Lung (tissue), 16 donors: ENCODE measurements around the gene PMEPA1. TPM values are rescaled to one million over a fixed set of nuclear protein-coding genes. Genes with fewer than 3 reads are reported as not detected.
A peak's percentile ranks its signal among the peaks of the same experiment; 100 is the strongest.

Experiments
- ATAC-seq: fragments of 200-7000 bp; cut with Tn5 transposase; one replicate; pipeline ENCODE4 v1.9.1; 2020; ENCODE audit warnings: moderate number of reproducible peaks; ENCODE audit not compliant: insufficient read depth, low FRiP score
- DNase-seq, 3 donors: peaks; one replicate each; pipeline ENCODE4 v3.0.0-alpha.2; 2013 to 2017
- H3K27ac ChIP-seq, 2 donors: one replicate each; pipeline ENCODE4 v1.5.1; 2013; ENCODE audit warnings: mild to moderate bottlenecking in 2 of 2, moderate library complexity in 2 of 2, control low read depth in 1 of 2, inconsistent platforms in 1 of 2, low read depth in 1 of 2, low read length in 1 of 2
- H3K27me3 ChIP-seq, 3 donors: one replicate each; pipeline ENCODE4 v1.5.1; 2013; ENCODE audit warnings: low read length in 2 of 3; ENCODE audit not compliant: control insufficient read depth in 3 of 3, insufficient read depth in 3 of 3
- H3K36me3 ChIP-seq, 4 donors: one replicate each; pipeline ENCODE4 v1.5.1; 2013; ENCODE audit warnings: low read length in 4 of 4, mild to moderate bottlenecking in 1 of 4, moderate library complexity in 1 of 4; ENCODE audit not compliant: control insufficient read depth in 4 of 4, insufficient read depth in 4 of 4
- H3K4me1 ChIP-seq, 5 donors: one replicate each; pipeline ENCODE4 v1.5.1; 2013; ENCODE audit warnings: low read length in 5 of 5, mild to moderate bottlenecking in 2 of 5, moderate library complexity in 1 of 5; ENCODE audit not compliant: control insufficient read depth in 5 of 5, insufficient read depth in 5 of 5
- H3K4me3 ChIP-seq: one replicate; pipeline ENCODE4 v1.5.1; 2013; ENCODE audit warnings: mild to moderate bottlenecking, control low read depth, moderate library complexity
- H3K9ac ChIP-seq, 2 donors: one replicate each; pipeline ENCODE4 v1.5.1; 2013; ENCODE audit warnings: low read length in 2 of 2, control low read depth in 1 of 2; ENCODE audit not compliant: insufficient read depth in 1 of 2
- H3K9me3 ChIP-seq, 4 donors: one replicate each; pipeline ENCODE4 v1.5.1; 2013; ENCODE audit warnings: low read length in 3 of 4, mild to moderate bottlenecking in 1 of 4, moderate library complexity in 1 of 4; ENCODE audit not compliant: control insufficient read depth in 4 of 4, insufficient read depth in 3 of 4
- CTCF ChIP-seq: IDR thresholded peaks from 2 replicates; pipeline ENCODE4 v1.5.1; 2012; ENCODE audit warnings: mild to moderate bottlenecking; ENCODE audit errors: control extremely low read depth, extremely low read depth
- whole genome bisulfite sequencing, 2 donors: extraction: QIAGEN DNeasy Blood & Tissue Kit; methylation state at CpG; one replicate each; pipeline ENCODE4 v1.1.7; 2013; 5-methylcytosine and 5-hydroxymethylcytosine counted together
- long read RNA-seq, 5 donors: transcript quantifications; one replicate each; lab custom pipeline, GENCODE V29; 2026
- polyA plus RNA-seq, 2 donors: library from polyadenylated mRNA; stranded (reverse); fragments of 200-250 nt; gene quantifications; one replicate each; pipeline ENCODE4 v1.2.1, GENCODE V29; 2013
- total RNA-seq, 2 donors: library from RNA; depleted of rRNA in 1 of 2; stranded (reverse); fragments of >200 nt in 1 of 2; gene quantifications; one replicate each; pipeline ENCODE4 v1.2.1, GENCODE V29; 2014 to 2021
- donor health status: control.
- donor health status: control.
- donor health status: Bipolar disorder and iron deficiency.
- donor health status: healthy.
- donor health status: DM: yes; HTN: yes; CAD: no.

Gene PMEPA1
- total RNA-seq (10 to 100 TPM in 1 of 2 donors, 1 to 10 TPM in 1; 10.0 to 44.0 TPM), polyA plus RNA-seq (10 to 100 TPM; 10.7 to 37.1 TPM)
- long read RNA-seq, donor 1, full-length matches to known transcripts = 17 of 17 reads
- long read RNA-seq, donor 1, partial matches to known transcripts = 0 of 17 reads
- long read RNA-seq, donor 1, other reads (novel, unspliced or antisense) = 0 of 17 reads
- long read RNA-seq, donor 2, full-length matches to known transcripts = 7 of 7 reads
- long read RNA-seq, donor 2, partial matches to known transcripts = 0 of 7 reads
- long read RNA-seq, donor 2, other reads (novel, unspliced or antisense) = 0 of 7 reads
- long read RNA-seq, donor 3, full-length matches to known transcripts = 7 of 7 reads
- long read RNA-seq, donor 3, partial matches to known transcripts = 0 of 7 reads
- long read RNA-seq, donor 3, other reads (novel, unspliced or antisense) = 0 of 7 reads
- long read RNA-seq, donor 4, full-length matches to known transcripts = 6 of 6 reads
- long read RNA-seq, donor 4, partial matches to known transcripts = 0 of 6 reads
- long read RNA-seq, donor 4, other reads (novel, unspliced or antisense) = 0 of 6 reads
- long read RNA-seq, donor 5, full-length matches to known transcripts = 18 of 18 reads
- long read RNA-seq, donor 5, partial matches to known transcripts = 0 of 18 reads
- long read RNA-seq, donor 5, other reads (novel, unspliced or antisense) = 0 of 18 reads

DNA sequence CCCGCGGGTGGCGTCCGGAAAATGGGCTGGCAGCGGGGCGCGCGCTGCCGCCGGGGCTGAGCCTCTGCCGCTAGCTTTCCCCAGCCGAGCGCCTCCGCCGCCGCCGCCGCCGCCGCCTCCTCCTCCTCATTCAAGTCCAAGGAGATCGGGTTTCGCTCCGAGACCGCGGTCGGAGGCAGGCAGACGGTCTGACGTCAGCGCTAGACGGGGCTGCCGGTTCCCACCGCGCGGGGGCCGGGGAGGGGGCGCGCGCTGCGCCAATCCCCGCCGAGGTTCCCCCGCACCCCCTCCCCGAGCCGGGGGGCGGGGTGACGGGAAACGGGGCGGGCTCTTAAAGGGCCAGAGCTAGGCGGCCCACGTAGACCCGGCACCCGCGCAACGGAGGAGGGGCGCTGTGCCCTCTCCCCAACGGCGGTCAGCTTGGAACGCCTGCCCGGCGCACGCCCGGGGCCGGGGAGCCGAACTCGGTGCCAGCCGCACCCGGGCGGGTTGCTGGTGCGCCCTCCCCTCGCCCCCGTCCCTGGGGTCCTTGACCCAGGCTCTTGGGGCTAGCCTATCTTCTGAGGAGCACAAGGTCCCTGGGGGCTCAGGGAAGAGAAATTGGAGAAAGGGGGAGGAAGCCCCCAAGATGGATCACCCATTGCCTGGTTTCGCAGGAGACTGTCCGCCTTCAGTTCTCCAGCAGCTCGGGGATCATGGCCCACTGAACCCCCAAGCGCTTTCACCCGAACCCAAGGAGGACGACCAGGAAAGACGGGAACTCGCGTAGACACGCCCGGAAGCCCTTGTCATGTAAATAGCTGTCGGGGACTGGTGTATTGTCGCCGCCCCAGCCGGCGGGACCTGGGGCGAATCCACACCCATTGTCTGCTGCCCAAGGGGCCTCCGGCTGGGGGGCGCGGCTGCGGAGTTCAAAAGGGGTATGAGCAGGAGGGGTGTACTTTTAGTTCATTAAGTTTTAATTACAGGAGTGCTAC is at the start of gene PMEPA1:
PMEPA1 (minus strand) TSS at position 193 of the 977 bp plus-strand sequence. CDS start 433 bp downstream, outside the sequence.
- peak; percentile 93 for ATAC-seq
- Histone ChIP-seq H3K9ac (peak within 1 kb of the TSS; percentile 67 to 88), H3K4me3 (peak within 1 kb of the TSS; percentile 78), H3K4me1 (peaks cover 3 to 49% (median 22%) of the 10 kb centered on the region in 5 donors), H3K9me3 (no peaks in the 10 kb centered on the region), H3K36me3 (no peaks in the 10 kb centered on the region), H3K27me3 (no peaks in the 10 kb centered on the region), H3K27ac (peak within 1 kb of the TSS; percentile 95 to 99)
- 1% methylated on average over 53 to 92 of the region's 92 CpGs for WGBS, 2 donors
- peak; percentile 97 to 99 (median 98) for DNase-seq
- TF ChIP-seq CTCF = no peak

- peaks cover 0 to 13% (median 3%) of the 10 kb centered on the region in 5 donors for H3K4me1 ChIP-seq
- H3K27me3 ChIP-seq = no peaks in the 10 kb centered on the region
- H3K4me3 ChIP-seq = no peak overlapping the region
- WGBS, 2 donors = 54 to 58% methylated on average over 1 of the region's 1 CpG
- H3K27ac ChIP-seq = no peak overlapping the region
- H3K9me3 ChIP-seq = peaks cover 0 to 2% (median 0%) of the 10 kb centered on the region in 4 donors
- no peak for TF ChIP-seq CTCF
- no peak overlapping the region for H3K9ac ChIP-seq
- no peaks in the 10 kb centered on the region for H3K36me3 ChIP-seq
- DNase-seq = no peak
- no peak for ATAC-seq
Measured at GRCh38 chr20:57757767-57758166, 48.0 kb upstream of the PMEPA1 start.

GRCh38 chr20:57756921-57757320 is 47.1 kb upstream of the PMEPA1 start:
- Histone ChIP-seq H3K36me3 (no peaks in the 10 kb centered on the region), H3K27ac (no peak overlapping the region), H3K4me1 (peaks cover 0 to 13% (median 3%) of the 10 kb centered on the region in 5 donors), H3K9me3 (peaks cover 0 to 2% (median 0%) of the 10 kb centered on the region in 4 donors), H3K27me3 (no peaks in the 10 kb centered on the region), H3K4me3 (no peak overlapping the region), H3K9ac (no peak overlapping the region)
- TF ChIP-seq CTCF = no peak
- 92 to 94% methylated on average over 4 of the region's 4 CpGs for WGBS, 2 donors
- ATAC-seq (no peak), DNase-seq (no peak)
